Left renal pelvis (tissue), 4 donors: ENCODE results near the gene LSMEM2. TPM values are rescaled to one million over a fixed set of nuclear protein-coding genes. Genes with fewer than 3 reads are reported as not detected.
"Not testable (repeated sequence)": the region's sequence is repeated elsewhere in the genome, so short reads cannot be mapped to it uniquely, and the experiment has no call there.

Experiments used
- DNase-seq, 4 donors: peaks; one replicate each; pipeline ENCODE4 v3.0.0-alpha.2; 2013; ENCODE audit warnings: low read depth in 4 of 4, low spot score in 3 of 4
- polyA plus RNA-seq, 4 donors: library from polyadenylated mRNA; unstranded; fragments of 120-200 nt; gene quantifications; one replicate each; pipeline ENCODE4 v1.2.1, GENCODE V29; 2013; ENCODE audit not compliant: insufficient read length in 4 of 4

LSMEM2 gene
- polyA plus RNA-seq: under 1 TPM; 0.27 to 0.72 (median 0.49) TPM

GRCh38 chr3:50278880-50279224 is at the start of gene LSMEM2:
LSMEM2 (plus strand) TSS chr3:50279087; CDS start chr3:50279114, 27 bp downstream.
- DNase-seq: no peak

GRCh38 chr3:50229490-50229889 is 49.4 kb upstream of the LSMEM2 start:
- no peak for DNase-seq

DNA sequence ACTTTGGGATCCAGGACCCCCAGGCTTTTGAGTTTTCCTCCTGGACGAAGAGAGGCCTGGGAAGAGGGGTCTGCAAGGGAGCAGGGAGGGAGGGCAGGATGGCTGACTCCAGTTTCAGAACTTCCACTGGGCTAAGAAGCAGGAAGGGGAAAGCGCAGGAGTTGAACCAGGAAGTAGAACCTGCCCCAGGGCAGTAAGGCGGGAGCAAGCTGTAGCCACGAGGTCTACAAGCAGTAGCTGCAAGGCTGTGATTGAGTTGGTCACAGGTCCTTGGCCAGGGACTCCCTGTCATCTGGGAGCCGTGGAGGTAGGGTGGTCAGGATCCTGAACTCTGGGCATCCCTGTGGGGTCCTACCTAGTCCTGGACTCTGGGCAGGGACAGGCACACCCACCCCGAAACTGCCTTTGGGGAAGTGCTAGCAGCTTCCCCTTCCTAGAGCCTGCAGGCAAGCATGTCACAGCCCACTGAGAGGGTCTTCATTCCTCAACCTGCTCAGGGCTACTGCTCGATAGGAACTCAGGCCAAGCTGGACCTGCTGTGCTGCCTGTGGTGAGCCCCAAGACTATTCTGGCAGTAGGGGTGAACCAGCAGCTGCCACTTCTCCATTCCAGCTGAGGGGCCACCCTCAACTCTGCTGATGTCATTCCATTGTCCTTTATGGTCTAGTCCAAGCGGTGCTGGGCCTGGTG is 48.6 kb upstream of the LSMEM2 start:
- DNase-seq: no peak

DNA sequence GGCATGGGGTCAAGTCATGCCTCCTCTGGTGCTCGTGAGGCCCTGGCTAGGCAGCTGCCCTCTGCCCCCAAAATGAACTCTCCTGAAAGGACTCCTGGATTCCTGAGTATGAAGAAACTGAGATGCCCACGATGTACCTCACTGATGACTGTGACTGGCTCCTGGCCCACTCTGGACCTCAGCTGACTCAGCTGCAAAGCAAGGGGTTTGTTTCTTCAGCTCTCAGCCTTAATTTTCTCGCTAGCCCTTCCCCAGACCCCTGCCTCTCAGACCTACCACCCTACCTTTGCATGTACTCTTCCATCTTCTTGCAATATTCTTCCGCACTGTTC is 48.1 kb upstream of the LSMEM2 start:
- DNase-seq: no peak

- DNase-seq: no peak
Measured at GRCh38 chr3:50231581-50231980, 47.3 kb upstream of the LSMEM2 start.

GRCh38 chr3:50232303-50232702 is 46.6 kb upstream of the LSMEM2 start:
- DNase-seq: no peak

GRCh38 chr3:50233176-50233575 is 45.7 kb upstream of the LSMEM2 start:
- DNase-seq: no peak

GRCh38 chr3:50235716-50236483 is 43.0 kb upstream of the LSMEM2 start, which contains the start of gene GNAI2:
GNAI2 (plus strand) TSS chr3:50236204; CDS start chr3:50236336, 132 bp downstream.
- DNase-seq: peak; percentile 93 to 97 (median 96)

- no peak for DNase-seq
Measured at GRCh38 chr3:50236484-50237132, 42.3 kb upstream of the LSMEM2 start.

- no peak for DNase-seq
Measured at GRCh38 chr3:50237133-50237651, 41.7 kb upstream of the LSMEM2 start.

- DNase-seq: no peak
Measured at GRCh38 chr3:50237754-50238548, 40.9 kb upstream of the LSMEM2 start.

GRCh38 chr3:50238549-50239026 is 40.3 kb upstream of the LSMEM2 start:
- DNase-seq: no peak

DNA sequence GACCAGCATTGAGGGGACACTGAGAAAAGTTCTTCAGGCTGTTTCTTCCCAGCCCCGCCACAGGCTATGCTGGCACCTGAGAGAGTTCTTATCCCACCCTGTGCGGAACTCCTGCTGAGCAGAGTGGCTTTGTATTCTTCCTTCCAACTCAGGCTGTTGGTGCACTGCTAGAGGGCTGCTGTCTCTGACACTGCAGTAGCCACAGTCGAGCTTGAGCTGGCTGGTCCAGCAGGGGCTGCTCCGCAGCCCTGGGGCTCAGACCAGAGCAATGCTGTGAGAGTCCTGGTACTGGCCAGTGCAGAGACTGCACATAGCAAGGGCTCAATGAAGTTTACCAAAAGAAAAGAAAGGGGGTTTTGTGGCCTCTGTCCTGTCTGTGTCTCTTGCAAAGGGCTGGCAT is 39.2 kb upstream of the LSMEM2 start:
- no peak for DNase-seq

DNA sequence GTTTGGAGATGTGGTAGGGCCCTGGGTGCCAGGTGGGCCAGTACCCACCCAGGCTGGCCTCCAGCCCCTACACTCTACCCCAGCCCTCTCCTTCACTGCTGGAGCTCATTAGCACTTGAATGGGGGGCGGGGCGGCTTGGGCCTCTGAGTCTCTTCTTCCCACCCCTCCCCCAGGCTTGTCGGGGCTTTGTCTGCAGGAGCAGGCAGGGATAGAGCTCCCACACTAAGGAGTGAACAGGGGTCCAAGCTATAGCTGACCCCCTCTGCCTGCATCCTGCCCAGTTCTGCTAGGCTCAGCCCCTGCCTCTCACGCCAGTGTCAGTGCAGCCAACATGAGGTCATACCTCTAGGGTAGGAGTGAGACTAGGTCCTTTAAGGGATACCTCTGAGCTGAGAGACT is 37.7 kb upstream of the LSMEM2 start:
- DNase-seq: no peak

GRCh38 chr3:50241713-50242380 is 37.0 kb upstream of the LSMEM2 start:
- DNase-seq: no peak

DNA sequence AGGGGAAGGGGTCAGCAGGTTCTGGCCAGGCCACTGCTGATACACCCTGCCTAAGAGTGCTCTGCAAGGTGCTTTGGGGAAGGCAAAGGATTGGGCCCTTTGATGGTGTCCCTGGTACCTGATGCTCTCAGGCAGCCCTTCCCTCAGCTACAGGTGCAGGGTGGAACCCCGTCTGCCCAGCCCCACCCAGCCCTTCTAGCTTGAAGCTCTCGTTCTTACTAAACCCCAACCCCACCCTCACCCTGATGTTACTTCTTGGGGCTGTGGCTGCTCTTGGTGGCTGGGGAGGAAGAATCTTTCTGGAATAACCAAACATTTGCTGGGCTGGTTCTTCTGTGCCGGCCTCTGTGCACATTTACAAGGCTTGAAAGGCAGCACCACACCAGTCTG is 36.5 kb upstream of the LSMEM2 start:
- no peak for DNase-seq

DNA sequence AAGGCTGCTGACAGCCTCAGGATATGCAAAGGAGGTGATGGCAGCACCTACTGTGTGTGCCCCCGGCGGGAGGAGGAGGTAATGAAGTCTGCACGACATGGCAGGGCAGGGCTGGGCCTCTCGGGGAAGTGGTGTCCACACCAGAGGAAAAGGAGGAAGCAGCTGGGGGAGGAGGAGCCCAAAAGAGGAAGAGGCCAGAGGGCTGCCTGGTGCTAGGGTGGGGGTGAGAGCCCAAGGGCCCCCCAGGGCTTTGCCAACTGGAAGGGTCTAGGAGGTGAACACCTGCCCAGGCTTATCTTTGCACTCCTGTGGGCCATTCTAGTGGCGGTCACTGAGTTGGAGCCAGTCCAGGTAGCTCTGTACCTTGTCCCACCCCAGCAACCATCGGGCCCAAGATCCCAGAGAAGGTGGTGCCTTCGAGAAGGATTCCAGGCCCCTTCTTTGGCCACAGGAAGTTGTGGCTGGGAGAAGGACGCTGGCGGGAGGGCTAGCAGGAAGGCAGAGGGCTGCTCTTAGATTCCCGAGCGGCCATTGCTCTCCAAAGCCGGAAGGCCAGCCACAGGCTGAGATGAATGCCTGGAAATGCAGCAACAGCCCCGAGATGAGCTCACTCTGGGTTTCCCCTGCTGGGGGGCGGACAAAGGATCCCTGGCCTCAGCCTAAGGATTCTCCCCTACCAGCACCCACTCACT is 35.9 kb upstream of the LSMEM2 start:
- no peak for DNase-seq

- DNase-seq: no peak
Measured at GRCh38 chr3:50243543-50243895, 35.4 kb upstream of the LSMEM2 start.

DNA sequence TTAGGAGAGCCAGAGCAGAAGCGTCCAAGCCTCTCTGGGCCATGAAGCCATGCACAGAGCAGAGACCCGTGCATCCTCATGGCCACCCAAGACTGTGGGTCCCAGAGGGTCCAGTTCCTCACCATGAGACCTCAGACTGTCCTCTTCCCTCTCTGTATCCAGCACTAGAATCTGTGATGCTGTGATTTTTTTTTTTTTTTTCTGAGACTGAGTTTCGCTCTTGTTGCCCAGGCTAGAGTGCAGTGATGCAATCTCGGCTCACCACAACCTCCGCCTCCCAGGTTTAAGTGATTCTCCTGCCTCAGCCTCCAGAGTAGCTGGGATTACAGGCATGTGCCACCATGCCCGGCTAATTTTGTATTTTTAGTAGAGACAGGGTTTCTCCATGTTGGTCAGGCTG is 34.1 kb upstream of the LSMEM2 start:
- DNase-seq: not testable (repeated sequence)
